ENCODE results near the gene MATR3.
"Not testable (repeated sequence)": the region's sequence is repeated elsewhere in the genome, so short reads cannot be mapped to it uniquely, and the experiment has no call there.

Gene MATR3, protein sequence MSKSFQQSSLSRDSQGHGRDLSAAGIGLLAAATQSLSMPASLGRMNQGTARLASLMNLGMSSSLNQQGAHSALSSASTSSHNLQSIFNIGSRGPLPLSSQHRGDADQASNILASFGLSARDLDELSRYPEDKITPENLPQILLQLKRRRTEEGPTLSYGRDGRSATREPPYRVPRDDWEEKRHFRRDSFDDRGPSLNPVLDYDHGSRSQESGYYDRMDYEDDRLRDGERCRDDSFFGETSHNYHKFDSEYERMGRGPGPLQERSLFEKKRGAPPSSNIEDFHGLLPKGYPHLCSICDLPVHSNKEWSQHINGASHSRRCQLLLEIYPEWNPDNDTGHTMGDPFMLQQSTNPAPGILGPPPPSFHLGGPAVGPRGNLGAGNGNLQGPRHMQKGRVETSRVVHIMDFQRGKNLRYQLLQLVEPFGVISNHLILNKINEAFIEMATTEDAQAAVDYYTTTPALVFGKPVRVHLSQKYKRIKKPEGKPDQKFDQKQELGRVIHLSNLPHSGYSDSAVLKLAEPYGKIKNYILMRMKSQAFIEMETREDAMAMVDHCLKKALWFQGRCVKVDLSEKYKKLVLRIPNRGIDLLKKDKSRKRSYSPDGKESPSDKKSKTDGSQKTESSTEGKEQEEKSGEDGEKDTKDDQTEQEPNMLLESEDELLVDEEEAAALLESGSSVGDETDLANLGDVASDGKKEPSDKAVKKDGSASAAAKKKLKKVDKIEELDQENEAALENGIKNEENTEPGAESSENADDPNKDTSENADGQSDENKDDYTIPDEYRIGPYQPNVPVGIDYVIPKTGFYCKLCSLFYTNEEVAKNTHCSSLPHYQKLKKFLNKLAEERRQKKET

DNA sequence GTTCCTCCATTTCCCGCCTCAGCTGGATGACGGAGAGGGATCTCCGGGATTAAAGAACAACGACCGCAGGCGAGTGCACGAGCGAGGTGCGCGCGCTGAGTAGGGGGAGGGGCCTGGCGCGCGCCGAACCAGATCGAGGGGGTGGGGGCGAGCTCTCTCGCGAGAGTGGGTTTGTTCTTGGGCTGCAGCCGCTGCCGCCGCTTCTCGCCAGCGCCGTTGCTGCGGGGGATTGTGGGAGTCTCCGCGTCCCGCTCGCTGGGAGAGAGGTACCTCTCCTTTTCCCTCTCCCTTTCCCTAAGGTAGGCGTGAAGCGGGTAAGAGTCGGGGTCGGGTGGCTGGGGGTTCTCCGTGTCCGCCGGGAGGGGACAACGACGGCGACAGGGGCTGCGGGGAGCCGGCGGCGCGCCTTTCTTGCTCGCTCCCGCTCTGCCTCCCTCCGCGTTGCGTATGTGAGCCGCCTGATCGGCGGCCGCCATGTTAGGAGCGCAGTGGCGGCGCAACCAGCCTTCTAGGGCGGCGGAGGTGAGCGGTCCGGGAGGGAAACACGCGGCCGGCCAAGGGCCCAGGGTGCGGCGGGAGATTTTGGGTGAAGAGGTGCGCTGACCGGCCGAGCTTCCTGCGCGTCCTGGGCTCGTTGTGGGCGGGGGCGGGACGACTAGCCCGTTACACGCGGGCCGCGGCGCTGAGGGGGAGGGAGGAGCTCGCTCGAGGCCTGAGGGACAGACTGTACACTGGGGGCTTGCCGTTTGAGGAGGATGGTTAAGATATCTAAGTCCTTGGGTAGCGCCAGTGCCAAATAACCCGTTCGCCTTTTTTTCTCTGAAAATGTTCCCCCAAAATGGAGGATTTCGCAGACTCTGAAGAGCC is at the start of gene MATR3:
TSS of gene MATR3 (plus strand) at position 234 of the 867 bp plus-strand sequence. CDS start 13,676 bp downstream, outside the sequence.
- peak; percentile 95 for DNase-seq

DNA sequence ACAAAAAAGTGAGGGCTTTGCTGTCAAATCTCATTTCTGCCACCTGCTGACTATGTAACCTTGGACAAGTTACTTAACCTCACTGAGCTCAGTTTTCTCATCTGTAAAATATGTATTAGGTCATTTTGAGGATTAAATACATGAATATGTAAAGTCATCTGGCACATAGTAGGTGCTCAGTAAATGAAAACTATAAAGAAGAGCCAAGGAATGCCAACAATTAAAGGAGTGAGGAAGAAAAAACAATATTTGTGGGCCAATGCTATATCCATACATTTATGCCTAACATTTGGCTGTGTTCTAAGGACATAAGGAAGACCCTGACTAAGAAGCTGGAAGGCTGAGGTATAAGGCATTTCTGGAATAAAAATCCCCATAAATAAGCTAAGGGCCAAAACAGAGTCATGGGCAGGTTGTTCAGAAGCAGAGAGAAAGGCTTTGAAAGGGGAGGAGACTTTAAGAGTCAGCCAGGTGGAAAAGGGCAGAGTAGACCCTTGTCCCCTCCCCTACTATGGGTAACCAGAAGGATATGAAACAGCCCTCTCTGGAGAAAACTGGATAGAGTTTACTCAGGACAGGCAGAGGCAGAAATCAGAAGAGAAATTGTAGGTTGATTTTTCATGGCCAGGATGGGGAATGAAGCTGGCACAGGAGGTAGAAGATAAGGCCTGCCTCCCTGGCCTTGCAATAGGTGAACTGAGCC is 47.8 kb upstream of the MATR3 start:
- no peak for DNase-seq

DNA sequence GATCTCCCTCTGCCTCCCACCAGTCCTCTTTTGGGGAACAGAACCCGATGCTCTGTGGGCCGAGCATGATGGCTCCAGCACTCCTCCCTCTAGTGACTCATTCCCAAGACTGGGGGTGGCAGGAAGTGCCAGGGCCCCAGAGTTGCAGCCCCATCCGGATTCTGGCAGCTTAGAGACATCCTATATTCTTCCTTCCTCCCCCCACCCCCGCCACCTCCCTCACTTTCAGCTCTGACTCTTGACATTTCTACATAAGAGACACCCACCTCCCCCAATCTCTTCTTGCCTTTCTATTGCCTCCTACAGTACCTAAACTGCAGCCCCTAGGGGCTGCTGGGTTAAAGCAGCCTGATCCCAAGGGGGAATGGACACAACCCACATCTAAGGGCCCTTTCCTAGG is 47.1 kb upstream of the MATR3 start:
- no peak for DNase-seq

DNA sequence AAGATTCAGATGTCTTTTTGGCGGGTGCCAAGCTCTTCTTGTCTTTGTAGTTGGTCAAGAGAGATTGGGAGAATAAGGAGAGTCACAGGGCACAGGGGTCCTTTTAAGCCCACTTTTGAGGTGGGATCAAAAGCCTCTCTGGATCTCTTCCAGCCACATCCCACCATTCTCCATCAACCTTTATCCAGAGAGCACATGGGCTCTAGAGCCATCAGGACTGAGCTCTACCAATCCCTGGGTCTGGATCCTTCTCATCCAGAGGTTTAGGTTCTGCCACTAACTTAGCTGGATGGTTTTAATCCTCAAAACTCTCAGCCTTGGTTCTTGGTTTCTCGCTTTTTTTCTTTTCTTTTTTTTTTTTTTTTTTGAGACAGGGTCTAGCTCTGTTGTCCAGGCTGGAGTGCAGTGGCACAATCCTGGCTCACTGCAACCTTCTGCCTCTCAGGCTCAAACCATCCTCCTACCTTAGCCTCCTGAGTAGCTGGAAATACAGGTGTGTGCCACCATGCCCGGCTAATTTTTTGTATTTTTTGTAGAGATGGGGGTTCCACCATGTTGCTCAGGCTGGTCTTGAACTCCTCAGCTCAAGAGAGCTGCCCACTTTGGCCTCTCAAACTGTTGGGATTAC is 44.6 kb upstream of the MATR3 start:
- DNase-seq, result no peak

DNA sequence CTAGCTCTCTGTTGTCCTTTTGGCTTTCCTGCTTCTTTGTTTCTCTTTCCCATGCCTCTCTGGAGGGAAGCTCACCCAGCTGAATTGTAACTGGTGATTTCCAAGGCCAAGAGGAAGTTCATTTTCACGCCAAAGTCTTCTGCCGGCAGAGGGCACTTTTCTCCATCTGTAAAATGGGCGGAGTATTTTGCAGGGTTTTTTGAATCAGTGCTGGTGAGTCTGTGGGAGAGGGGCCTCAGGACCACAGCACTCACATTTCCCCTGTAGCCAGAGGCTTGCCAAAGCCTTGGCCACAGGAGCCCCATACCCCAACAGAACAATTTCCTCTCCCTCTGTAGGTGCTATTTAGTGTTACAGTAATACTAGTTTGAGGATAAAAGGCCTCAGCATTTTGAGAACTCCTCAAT is 42.3 kb upstream of the MATR3 start:
- DNase-seq, result no peak

DNA sequence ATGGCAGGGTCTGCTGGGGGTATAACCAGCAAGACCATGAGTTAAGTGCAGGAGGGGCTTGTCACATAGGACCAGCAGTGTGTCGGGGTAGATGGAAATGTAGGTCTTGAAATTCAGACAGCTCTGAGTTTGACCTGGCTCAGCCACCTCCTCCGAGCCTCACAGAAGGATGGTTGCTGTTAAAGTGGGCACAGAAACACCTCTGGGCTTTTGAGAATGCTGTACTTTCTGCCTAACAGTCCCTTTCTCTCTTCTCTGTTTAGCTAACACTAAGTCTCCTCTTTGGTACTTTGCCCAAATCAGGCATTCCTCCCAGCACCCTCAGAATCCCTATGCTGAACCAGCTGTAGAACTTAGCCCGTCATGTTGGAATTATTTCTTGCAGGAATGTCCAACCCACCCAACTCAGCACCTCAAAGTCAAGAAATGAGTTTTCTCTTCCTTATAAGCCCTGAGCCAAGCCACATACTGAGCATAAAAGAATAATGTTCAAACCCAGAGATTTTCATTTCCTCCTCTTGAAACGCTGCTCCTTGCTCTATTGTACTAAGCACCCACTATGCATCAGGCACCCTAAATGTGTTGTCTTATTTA is 41.7 kb upstream of the MATR3 start:
- no peak for DNase-seq

DNA sequence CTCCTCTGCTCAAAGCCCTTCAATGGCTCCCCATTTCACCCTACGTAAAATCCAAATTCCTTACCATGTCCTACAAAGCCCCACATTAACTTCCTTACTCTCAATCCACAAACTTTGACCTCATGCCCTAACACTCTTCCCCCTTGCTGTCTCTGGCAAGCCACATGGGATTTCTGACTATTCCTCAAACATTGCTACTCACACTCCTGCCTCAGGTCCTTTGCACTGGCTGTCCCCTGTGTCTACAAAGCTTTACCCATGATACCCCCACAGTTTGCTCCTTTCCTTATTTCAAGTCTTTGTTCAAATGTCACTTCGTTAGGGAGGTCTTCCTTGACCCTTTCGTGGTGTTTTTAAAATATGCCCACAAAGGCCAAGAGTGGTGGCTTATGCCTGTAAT is 40.4 kb upstream of the MATR3 start:
- no peak for DNase-seq

DNA sequence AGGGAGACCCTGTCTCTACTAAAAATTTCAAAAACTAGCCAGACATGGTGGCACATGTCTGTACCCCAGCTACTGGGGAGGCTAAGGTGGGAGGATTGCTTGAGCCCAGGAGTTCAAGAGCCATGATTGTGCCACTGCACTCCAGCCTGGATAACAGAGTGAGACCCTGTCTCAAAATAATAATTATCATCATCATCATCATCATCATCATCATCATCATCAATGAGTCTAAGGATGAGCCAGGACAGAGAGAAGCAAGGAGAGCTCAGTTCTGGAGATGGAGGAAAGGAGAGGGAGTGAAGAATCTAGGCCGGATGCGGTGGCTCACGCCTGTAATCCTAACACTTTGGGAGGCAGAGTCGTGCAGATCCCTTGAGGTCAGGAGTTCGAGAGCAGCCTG is 36.7 kb upstream of the MATR3 start:
- DNase-seq, result no peak

DNA sequence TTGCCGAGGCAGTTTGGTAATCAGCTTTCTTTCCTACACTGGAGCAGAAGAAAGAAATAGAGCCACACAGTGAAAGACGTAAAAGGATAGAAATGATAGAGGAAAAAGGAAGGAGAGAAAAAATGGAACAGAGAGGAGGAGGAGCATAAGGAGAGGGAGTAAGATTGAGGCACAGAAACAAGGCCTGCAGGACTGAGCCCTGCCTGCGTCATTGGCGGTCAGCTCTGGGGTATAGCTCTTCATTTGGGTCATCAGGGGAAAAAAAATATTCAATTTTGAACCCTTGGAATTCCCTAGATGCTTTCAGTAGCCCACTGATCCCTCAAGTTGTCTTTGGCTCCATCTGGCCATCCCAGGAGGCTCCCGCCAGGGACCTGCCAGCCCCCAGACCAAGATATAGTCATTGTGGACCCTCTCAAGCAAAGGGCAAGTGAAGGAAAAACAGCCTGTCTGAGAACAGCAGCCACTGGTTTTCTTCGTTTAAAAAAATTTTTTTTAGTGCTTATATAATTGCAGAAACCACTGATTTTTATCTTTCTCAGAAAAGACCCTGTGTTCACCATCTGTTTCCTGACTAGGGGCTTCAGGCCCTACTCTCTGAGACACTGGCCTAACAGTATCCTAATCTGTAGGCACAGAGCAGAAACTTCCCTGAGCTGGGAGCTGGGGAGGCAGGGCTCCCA is 31.3 kb upstream of the MATR3 start:
- DNase-seq, result no peak

DNA sequence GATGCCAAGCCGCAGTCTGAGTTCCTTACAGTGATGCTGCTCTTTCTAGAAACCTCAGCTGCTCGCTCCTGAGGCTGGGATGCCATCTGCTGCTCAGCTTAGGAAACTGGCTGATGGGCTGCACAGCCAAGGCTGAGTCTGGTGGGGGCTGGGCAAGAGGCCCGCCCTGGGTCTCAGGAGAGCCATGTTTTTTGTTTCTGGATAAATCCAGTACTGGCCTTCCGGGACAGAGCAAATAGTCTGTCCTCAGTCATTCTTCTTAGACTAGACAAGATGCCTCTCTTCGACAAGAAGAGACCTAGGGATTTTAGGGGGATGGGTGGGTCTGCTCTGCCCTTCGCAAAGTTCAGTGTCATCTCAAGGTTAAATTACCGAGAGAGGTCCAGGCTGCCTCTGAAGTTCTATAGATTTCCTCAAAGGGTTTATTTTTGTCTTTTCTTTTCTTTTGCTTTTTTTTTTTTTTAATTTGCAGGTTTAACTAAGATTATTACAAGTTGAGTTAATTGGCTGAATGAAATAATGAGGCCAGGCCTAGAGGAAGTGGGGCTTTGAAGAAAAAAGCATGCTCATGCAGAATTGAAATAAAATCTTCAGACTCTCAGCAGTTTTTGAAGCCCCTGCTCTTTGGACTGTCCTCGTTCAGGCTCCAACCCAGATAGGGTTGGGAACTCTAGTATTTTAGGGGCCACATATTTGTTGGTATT is 30.6 kb upstream of the MATR3 start:
- peak; percentile 75 for DNase-seq

DNA sequence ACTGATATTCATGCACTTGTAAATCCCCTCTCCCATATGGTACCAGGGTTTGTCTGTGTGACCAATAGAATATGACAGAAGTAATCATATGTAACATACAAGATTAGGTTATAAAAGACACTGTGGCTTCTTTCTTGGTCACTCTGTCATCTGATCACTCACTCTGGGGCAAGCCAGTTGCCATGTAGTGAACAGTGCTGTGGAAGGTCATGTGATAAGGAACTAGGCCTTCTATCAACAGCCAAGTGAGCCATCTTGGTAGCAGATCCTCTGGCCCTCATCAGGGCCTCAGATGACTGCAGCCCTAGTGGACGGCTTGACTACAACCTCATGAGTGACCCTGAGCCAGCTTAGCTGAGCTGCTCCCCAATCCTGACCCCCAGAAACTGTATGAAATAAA is 30.0 kb upstream of the MATR3 start:
- DNase-seq, result no peak

DNA sequence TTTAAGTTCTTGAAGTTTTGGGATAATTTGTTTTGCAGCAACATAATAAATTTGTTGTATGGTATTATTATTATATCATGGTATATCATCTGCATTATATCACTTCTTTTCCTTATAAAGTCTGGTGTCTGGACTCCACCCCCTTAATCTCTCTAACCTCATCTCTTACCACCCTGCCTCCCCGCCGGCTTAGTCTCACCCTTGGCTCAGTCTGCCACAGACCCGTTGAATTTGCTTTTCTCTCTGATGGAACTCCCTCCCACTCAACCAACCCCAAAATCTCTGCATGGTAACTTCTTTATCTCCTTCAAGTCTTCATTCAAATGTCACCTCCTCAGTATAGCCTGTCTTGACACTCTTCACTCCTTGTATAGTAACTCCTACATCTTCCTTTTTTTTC is 29.6 kb upstream of the MATR3 start:
- no peak for DNase-seq

DNA sequence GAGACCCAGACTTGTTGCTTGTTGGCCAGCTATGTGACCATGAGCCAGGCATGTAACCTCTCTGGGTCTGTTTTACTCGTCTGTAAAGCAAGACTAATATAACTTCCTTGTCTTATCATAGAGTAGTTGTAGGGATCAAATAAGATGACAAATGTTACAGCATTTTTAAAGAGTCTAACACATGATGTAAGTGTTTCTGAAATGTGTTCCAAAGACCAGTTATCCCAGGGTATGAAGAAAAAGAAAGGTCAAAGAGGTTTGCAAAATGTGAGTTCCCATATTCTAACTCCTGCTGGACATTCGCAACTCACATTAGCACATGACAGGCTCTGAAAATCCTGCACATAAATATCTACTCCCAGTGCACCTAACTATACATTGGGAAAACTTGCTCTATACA is 28.5 kb upstream of the MATR3 start:
- no peak for DNase-seq

DNA sequence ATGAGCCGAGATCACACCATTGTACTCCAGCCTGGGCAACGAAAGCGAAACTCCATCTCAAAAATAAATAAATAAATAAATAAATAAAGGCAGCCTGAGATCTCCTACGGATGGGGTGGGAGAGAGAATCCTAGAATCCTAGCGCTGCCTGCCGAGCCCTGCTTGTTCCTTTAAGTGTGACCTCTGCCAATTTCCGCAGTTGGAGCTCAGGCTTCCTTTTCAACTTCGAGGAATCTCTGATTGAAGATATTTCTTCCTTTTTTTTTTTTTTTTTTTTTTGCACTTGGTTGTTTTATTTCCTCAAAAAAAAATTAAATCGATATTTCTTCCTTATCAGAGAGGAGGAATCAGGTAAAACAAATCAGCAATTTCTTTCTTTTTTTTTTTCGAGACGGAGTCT is 27.3 kb upstream of the MATR3 start:
- DNase-seq, result no peak

DNA sequence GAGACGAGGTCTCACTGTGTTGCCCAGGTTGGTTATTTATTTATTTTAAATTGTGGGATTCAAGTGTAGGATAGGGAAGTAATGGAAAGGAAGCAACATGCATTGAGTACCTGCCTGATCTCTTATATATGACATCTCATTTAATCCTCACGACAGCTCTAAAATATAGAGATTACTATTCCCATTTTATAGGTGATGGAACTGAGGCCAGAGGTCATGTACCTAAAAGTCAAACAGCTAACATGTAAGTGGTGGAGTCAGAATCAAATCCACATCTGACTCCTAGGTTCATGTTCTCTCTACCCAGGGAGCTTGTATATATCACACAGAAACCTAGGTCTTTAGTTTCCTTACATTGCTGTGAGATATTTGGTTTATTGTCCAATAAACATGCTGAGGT is 26.1 kb upstream of the MATR3 start:
- DNase-seq, result no peak

DNA sequence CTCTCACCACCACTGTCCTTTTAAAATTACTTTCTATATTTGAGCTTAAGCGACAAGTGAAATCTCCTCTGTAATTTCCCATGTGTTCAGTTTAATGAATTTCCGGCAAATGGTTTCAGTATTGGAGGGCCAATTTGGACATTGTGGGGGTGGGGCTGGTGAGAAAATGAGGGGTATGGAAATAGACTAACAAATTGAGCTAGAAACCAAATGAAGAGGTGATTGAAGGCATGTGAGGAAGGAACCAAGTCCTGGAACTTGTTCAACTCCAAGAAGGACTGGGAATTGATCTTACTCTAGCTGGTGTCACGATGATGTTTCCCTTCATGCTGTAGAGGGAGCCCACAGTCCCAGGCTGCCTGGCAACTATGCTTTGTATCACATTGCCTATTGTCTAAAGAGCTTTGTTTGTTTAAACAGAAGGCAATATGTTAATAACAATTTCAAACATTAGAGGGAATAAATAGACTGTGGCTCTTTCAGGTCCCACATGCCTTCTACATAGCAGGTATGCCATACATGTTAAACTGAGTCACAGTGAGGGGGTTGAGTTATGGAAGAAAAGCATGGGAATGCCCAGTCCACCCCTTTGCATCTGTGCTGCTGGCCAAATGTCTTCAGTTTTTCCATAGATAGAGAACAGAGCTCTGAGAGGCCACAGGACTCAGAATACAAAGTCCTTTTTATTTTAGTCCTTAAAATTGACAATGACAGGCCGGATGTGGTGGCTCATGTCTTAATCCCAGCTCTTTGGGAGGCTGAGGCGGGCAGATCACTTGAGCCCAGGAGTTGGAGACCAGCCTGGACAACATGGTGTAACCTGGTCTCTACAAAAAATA is 25.0 kb upstream of the MATR3 start:
- DNase-seq, result no peak

DNA sequence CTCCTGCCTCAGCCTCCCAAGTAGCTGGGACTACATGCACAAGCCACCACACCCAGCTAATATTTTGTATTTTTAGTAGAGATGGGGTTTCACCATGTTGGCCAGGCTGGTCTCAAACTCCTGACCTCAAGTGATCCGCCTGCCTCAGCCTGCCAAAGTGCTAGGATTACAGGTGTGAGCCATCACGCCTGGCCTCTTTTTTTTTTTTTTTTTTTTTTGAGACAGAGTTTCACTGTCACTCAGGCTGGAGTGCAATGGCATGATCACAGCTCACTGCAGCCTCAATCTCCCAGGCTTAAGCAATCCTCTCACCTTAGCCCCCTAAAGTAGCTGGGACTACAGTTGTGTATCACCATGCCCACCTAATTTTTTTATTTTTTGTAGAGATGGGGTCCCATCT is 22.8 kb upstream of the MATR3 start:
- DNase-seq, result not testable (repeated sequence)

DNA sequence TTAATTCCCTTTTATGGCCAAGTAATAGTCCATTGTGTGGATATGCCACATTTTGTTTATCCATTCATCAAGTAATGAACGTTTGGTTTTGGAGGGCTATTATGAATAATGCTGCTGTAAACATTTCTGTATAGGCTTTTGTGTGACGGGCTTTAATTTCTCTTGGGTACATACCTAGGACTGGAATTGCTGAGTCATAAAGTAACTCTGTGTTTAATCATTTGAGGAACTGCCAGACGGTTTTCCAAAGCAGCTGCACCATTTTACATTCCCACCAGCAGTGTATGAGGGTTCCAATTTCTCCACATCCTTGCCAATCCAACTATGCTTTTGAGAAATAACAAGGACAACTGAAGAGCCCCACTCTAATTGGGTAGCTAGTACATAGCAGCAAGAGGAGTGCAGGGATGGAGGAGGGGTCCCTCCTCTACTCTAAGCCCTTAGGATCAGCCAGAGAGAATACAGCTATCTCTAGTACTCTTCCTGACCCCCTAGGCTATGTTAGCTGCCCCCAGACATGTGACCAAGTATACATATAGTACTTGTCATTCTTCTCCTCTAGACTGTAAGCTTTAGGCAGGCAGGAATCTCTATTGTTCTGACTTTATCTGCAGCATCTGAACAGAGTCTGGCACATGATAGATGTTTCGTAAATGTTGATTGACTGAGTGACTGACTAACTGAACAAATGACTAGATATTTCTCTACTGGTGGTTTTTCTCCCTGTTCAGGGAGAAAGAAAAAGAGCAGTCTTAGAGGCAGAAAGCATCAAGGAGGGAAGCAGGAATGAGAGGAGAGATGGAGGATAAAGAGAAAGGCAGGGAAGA is 22.1 kb upstream of the MATR3 start:
- DNase-seq, result no peak
